ENCODE data around the gene LYG1. TPM values are rescaled to one million over a fixed set of nuclear protein-coding genes. Genes with fewer than 3 reads are reported as not detected.

LYG1 gene
- total RNA-seq, 1 donor = under 0.01 TPM

DNA sequence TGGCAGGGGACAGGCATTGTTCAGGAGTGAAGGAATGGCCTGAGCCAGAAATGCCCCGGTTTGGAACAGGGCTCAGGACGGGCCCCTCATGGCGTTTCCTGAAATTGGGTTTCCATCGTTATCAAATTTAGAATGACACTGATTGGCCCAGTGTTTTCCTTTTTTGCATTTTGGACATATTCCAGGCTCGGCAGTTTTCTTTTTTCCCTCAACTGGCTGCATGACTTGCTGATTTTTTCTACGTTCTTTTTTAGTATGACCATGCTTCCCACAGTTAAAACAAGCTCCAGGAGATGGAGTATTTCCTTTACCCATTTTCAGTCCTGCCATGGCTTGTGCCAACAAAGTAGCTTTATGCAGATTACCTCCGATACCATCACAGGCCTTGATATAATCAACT lies 25.1 kb downstream of the LYG1 start:
- TF ChIP-seq, protein P1, sequence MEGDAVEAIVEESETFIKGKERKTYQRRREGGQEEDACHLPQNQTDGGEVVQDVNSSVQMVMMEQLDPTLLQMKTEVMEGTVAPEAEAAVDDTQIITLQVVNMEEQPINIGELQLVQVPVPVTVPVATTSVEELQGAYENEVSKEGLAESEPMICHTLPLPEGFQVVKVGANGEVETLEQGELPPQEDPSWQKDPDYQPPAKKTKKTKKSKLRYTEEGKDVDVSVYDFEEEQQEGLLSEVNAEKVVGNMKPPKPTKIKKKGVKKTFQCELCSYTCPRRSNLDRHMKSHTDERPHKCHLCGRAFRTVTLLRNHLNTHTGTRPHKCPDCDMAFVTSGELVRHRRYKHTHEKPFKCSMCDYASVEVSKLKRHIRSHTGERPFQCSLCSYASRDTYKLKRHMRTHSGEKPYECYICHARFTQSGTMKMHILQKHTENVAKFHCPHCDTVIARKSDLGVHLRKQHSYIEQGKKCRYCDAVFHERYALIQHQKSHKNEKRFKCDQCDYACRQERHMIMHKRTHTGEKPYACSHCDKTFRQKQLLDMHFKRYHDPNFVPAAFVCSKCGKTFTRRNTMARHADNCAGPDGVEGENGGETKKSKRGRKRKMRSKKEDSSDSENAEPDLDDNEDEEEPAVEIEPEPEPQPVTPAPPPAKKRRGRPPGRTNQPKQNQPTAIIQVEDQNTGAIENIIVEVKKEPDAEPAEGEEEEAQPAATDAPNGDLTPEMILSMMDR (IDR thresholded peaks at IDR 0.05; ENCODE audit: extremely low read depth, low read depth, low read length) = no peak
- no peak overlapping the region for H2AFZ ChIP-seq (ENCODE audit: low read length)
- H3K27ac ChIP-seq (ENCODE audit: low read depth, low read length) = no peak overlapping the region
- no peak for DNase-seq (ENCODE audit: insufficient read length, low spot score, missing footprints)
- no peaks in the 10 kb centered on the region for H3K9me3 ChIP-seq (ENCODE audit: low read depth, low read length)
- peaks cover 5% of the 10 kb centered on the region for H3K4me1 ChIP-seq (ENCODE audit: insufficient read depth, low read length)
- no peaks in the 10 kb centered on the region for H3K27me3 ChIP-seq (ENCODE audit: insufficient read depth, low read length)
- no peak overlapping the region for H3K4me3 ChIP-seq (ENCODE audit: insufficient read depth, low read length)
- no peaks in the 10 kb centered on the region for H3K79me2 ChIP-seq (ENCODE audit: insufficient read depth, low read length)
- no peak overlapping the region for H3K4me2 ChIP-seq (ENCODE audit: insufficient read depth, low read length)
- H4K20me1 ChIP-seq (ENCODE audit: insufficient read depth, low read length) = no peaks in the 10 kb centered on the region
- no peaks in the 10 kb centered on the region for H3K36me3 ChIP-seq (ENCODE audit: insufficient read depth, low read length)

DNA sequence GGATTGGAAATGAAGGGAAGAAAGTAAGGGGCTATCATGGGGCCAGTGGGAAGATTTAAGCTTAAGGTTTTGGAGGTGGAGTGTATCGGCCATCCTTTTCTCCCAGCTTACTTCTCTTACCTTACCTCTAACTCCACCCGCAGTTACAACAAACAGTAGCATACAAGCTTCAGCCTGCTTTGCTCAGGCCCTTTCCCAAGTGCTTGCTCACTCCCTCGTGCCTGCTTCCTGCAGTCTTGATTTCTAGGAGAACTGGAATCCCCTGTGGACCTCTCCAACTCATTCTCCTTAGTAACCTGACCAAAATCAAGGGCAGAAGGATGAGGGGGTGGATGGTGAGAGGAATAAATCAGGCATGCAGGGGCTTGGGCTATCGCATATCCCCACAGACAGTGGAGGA lies 39.8 kb downstream of the LYG1 start:
- Histone ChIP-seq H3K79me2 (ENCODE audit: insufficient read depth, low read length) (no peaks in the 10 kb centered on the region), H3K27me3 (ENCODE audit: insufficient read depth, low read length) (no peaks in the 10 kb centered on the region), H3K4me2 (ENCODE audit: insufficient read depth, low read length) (no peak overlapping the region), H4K20me1 (ENCODE audit: insufficient read depth, low read length) (no peaks in the 10 kb centered on the region), H3K4me1 (ENCODE audit: insufficient read depth, low read length) (no peaks in the 10 kb centered on the region), H3K4me3 (ENCODE audit: insufficient read depth, low read length) (no peak overlapping the region), H3K9me3 (ENCODE audit: low read depth, low read length) (no peaks in the 10 kb centered on the region), H2AFZ (ENCODE audit: low read length) (no peak overlapping the region), H3K36me3 (ENCODE audit: insufficient read depth, low read length) (no peaks in the 10 kb centered on the region), H3K27ac (ENCODE audit: low read depth, low read length) (no peak overlapping the region)
- TF ChIP-seq, protein P1 (IDR thresholded peaks at IDR 0.05; ENCODE audit: extremely low read depth, low read depth, low read length) = no peak
- DNase-seq (ENCODE audit: insufficient read length, low spot score, missing footprints) = no peak

DNA sequence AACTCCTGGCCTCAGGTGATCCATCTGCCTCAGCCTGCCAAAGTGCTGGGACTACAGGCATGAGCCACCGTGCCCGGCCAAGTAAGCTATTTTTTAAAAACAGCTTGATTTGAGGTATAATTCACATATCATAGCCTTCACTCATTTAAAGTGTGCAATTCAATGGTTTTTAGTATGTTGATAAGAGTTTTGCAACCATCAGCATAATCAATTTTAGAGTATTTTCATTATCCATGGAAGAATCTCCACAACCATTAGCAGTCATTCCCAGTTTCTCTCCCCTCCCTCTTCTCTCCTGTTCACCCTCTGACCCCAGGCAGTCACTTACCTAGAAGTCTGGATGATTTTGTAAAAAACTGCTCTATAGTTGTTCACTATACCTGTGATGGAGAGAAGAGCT lies 40.8 kb downstream of the LYG1 start:
- H3K79me2 ChIP-seq (ENCODE audit: insufficient read depth, low read length) = no peaks in the 10 kb centered on the region
- H3K36me3 ChIP-seq (ENCODE audit: insufficient read depth, low read length) = no peaks in the 10 kb centered on the region
- no peaks in the 10 kb centered on the region for H3K9me3 ChIP-seq (ENCODE audit: low read depth, low read length)
- TF ChIP-seq, protein P1 (IDR thresholded peaks at IDR 0.05; ENCODE audit: extremely low read depth, low read depth, low read length) = no peak
- no peaks in the 10 kb centered on the region for H3K4me1 ChIP-seq (ENCODE audit: insufficient read depth, low read length)
- no peak overlapping the region for H3K4me2 ChIP-seq (ENCODE audit: insufficient read depth, low read length)
- H3K27me3 ChIP-seq (ENCODE audit: insufficient read depth, low read length) = no peaks in the 10 kb centered on the region
- DNase-seq (ENCODE audit: insufficient read length, low spot score, missing footprints) = no peak
- no peak overlapping the region for H2AFZ ChIP-seq (ENCODE audit: low read length)
- H3K27ac ChIP-seq (ENCODE audit: low read depth, low read length) = no peak overlapping the region
- no peak overlapping the region for H3K4me3 ChIP-seq (ENCODE audit: insufficient read depth, low read length)
- no peaks in the 10 kb centered on the region for H4K20me1 ChIP-seq (ENCODE audit: insufficient read depth, low read length)

DNA sequence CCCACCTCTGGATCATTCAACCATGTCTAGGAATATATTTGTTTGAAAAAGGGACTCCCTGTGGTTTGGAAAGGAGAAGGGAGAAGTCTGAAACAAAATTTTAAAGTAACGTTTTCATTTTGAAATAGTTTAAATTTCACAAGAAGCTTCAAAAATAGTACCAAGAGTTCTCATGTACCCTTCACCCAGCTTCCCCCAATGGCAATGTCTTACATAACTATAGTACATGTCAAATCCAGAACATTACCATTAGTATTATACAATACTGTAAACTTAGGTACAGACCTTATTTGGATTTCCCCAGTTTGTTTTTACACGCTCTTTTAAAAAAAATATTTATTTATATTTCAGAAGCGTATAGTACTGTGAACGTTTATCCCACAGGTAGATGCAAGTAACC lies 41.5 kb downstream of the LYG1 start:
- H3K4me1 ChIP-seq (ENCODE audit: insufficient read depth, low read length) = no peaks in the 10 kb centered on the region
- H4K20me1 ChIP-seq (ENCODE audit: insufficient read depth, low read length) = no peaks in the 10 kb centered on the region
- H3K36me3 ChIP-seq (ENCODE audit: insufficient read depth, low read length) = no peaks in the 10 kb centered on the region
- H3K27me3 ChIP-seq (ENCODE audit: insufficient read depth, low read length) = no peaks in the 10 kb centered on the region
- no peaks in the 10 kb centered on the region for H3K9me3 ChIP-seq (ENCODE audit: low read depth, low read length)
- no peak overlapping the region for H3K4me2 ChIP-seq (ENCODE audit: insufficient read depth, low read length)
- TF ChIP-seq, protein P1 (IDR thresholded peaks at IDR 0.05; ENCODE audit: extremely low read depth, low read depth, low read length) = no peak
- H3K79me2 ChIP-seq (ENCODE audit: insufficient read depth, low read length) = no peaks in the 10 kb centered on the region
- H2AFZ ChIP-seq (ENCODE audit: low read length) = no peak overlapping the region
- no peak for DNase-seq (ENCODE audit: insufficient read length, low spot score, missing footprints)
- H3K27ac ChIP-seq (ENCODE audit: low read depth, low read length) = no peak overlapping the region
- no peak overlapping the region for H3K4me3 ChIP-seq (ENCODE audit: insufficient read depth, low read length)
